Eye (tissue), 1 donor: ENCODE measurements around the gene RND2.
A peak's percentile ranks its signal among the peaks of the same experiment; 100 is the strongest.

Source experiments
- DNase-seq: peaks from one replicate; pipeline ENCODE4 v3.0.0-alpha.2; 2015

RND2 gene

DNA sequence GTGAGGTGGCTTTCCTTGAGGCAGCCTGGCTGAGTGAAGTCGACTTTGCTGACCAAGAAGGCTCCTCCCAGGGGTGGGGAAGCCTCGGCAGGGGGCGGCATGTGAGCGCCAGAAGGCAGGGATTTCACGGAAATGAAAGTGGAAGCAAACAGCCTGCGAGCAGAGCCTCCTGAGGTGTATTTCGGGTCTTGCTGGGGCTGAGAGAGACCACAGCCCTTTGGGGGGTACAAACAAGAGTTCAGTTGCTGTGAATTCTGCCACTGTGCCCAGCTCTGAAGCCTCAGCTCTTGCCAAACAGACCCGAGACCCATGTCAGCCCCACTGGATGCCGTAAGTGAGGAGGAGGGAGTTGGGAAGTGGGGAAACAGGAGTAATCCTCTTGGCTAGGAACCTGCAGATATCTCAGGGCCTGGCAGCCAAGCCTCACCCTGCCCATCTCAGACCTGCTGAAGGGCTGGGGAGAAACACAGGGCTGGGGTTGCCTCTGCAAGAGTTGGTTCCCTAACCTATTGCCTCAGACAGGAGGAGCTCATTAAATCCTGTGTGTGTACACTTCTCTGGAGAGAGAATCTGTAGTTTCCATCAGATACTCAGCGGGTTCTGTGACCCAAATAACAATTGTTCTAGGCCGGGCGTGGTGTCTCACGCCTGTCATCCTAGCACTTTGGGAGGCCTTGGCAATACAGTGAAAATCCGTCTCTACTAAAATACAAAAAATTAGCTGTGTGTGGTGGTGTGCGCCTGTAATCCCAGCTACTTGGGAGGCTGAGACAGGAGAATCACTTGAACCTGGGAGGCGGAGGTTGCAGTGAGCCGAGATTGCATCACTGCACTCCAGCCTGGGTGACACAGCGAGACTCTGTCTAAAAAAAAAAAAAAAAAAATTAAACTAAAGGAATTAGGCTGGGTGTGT lies 18.1 kb upstream of the RND2 start, which contains the start of gene IFI35:
TSS of gene IFI35 (plus strand) at position 146 of the 913 bp plus-strand sequence. CDS start at position 310, 164 bp downstream.
- peak; percentile 71 for DNase-seq

DNA sequence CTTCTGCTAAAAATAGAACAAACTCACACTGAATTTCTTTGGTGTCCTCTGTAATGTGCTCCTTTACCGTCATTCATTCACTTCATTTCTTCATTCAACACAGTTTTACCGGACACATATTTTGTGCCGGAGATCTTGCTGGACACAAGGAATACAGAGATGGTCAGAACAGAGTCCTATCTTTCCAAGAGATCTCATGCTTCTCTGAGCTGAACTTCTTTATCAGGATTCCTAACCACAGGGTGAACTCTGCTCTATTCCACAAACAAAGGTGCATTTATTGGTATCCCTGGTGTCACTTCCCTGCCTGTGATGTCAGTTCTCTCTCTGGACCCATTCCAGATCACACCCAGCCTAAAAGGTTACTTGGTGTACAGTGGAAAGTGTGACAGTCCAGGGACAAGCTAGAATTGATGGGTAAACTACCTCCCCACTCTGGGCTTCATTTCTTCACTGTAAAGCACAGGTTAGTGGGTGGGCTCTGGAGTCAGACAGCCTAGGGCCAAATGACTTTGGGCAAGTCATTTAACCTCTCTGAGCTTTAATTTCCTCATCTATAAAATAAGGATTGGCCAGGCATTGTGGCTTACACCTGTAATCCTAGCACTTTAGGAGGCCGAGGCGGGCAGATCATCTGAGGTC lies 14.2 kb upstream of the RND2 start:
- no peak for DNase-seq

DNA sequence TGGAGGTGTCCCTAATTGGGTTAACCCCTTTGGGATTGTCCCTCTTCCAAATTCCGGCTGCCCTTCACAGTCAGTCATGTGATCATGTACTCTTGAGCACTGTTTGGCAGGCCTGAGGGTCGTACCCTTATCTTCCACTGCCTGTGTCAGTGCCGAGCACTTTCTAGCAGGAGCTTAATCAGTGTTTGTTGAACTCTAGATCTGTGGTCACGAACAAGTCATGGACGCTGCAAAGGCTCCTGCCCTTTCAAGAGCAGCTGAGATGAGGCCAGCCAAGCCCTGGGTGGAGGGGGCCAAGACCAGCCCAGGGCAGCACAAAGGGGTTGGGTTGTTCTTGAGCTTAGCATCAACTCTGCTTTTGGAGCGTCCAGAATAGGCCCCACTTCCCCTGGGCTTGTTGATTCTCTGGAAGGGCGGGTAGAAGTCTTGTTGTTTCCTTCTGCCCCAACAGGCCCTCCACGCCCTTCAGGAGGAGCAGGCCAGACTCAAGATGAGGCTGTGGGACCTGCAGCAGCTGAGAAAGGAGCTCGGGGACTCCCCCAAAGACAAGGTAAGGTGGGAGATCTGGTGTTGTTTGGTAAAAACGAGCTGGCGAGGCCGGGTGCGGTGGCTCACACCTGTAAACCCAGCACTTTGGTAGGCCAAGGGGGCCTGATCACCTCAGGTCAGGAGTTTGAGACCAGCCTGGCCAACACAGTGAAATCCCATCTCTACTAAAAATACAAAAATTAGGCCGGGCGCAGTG lies 13.1 kb upstream of the RND2 start:
- no peak for DNase-seq

DNA sequence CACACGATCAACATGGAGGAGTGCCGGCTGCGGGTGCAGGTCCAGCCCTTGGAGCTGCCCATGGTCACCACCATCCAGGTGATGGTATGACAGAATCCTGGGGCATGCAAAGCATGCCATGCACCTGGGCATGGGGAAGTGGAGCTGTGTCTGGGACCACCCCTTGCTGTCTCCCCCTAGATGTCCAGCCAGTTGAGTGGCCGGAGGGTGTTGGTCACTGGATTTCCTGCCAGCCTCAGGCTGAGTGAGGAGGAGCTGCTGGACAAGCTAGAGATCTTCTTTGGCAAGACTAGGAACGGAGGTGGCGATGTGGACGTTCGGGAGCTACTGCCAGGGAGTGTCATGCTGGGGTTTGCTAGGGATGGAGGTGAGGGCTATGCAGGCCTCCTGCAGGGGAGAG lies 11.7 kb upstream of the RND2 start:
- DNase-seq = no peak

DNA sequence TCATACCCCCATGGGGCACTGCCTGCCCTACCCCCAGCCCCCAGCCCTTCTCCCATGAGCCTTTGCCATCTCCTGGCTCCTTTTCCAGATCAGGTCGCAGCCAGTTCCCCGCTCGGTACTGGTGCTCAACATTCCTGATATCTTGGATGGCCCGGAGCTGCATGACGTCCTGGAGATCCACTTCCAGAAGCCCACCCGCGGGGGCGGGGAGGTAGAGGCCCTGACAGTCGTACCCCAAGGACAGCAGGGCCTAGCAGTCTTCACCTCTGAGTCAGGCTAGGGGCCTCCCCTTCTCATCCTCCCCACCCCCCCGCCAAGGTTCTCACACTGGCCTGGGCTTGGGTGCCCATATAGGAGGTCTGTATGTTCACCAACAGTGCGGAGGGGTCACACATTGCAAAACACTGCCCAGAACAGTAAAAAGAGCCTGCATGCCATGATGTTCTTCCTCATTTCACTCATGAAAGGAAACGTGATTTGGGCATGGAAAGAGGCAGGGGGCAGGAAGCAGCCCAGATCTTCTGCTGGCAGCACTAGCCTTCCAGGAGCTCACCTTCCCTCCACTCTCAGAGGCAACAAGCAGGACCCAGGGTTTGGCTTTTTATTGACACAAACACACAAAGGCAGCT lies 10.9 kb upstream of the RND2 start:
- no peak for DNase-seq

DNA sequence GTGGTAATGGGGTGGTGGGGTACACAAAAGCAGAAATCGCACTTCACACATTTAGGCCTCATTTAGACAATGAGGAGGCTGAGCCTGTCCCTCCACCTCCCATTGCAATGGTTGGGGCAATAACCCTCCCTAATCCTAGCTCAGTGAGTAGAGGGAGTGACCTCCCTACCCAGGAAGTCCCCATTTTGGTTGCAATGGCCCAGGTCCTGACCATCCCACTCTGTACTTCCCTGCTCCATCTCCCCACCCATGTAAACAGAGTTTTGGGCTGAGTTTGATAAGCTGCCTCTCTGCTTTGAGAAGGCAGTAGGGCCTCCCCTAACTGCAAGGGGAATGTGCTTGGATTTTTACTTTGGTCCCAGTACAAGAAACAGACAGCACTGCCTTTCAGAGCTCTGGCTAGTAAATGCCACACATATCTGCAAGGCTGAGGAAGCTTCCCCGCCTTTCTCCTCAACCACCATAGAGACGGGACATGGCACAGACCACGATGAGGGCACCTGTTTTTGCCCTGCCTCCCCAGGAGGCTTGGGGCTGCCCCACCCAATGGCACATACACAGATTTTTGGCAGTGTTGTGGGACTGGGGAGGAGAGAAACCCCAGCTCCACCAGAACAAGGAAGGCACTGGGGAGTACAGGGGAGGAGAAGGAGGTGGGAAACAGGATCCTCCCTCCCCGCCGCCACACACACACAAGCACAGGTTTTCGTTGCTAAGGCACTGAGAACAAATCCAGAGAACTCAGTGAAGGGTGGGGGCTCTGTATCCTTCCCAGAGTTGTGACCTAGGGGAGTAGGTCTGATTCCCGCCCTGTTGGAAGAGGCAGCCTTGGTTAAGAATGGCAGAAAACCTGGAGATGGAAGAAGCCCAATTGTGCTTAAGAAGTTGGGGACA lies 10.1 kb upstream of the RND2 start:
- no peak for DNase-seq

DNA sequence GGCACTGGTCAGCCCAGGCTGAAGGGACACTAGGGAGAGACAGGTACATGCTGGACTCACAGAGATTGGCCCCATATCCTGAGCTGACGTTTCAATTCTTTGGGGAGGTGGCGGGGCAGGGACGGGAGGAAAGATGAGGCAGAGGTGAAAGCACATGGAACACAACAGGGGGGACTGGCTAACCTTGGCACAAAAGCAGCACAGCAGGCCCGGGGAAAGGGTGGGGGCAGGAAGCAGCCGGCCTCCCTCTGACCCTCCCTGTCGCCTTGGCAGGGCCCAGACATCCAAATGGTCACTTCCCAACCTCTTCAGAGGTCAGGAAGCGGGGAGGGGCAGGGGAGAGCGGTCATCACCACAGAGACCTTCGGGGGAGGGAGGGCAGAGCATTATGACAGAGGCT lies 9.5 kb upstream of the RND2 start:
- DNase-seq = no peak

DNA sequence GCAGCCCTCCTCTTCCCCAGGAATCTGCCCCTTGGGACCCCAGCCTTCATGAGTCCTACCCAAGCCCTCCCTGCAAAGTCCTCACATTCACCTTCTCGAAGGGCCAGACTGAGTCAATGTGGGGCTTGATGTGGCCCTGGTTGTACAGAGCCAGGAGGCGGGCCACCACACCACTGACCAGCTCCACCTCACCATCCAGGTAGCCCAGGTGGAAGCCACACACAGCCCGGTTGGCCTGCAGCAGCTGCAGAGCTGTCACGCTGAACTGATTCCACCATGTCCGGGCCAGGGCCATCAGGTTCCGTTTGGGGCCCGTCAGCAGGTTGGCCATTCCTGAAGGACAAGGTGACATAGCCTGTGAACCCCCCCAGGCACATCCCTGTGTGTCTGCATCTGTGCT lies 8.8 kb upstream of the RND2 start:
- DNase-seq = no peak

DNA sequence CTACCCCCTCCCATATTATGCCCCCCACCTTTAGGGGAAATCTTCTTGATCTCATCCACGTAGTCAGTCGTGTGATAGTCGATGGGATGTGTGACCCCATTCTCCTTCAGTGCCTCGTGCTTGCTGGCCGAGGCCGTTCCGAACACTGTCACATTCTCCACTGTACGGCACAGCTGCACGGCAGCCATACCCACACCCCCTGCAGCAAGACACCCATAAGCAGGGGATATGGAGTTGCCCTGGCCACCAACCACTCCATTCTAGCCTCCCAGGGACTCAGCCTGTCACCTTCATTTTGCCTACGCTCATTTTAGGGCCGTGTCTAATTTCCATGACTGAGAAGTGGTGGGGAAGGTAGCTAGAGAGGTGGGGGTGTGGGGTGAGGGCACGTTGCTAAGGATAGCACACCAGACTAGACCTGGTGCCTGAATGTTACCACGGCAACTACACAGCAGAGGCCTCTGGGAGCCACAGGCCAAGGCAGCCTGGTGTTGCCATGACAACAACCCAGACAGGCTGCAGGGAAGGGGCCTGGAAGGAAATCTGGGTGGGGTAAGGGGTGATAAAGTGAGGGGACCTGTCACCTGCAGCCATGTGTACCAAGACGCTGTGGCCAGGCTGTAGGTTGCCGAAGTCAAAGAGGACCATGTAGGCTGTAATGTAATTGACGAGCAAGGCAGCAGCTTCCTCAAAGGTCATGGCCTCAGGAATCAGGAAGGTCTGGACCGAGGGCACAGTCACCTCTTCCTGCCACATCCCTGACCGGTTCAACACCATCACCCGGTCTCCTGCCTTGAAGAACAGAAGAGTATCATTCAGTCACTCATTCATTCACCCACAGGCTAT lies 6.8 kb upstream of the RND2 start:
- DNase-seq = peak; percentile 84

DNA sequence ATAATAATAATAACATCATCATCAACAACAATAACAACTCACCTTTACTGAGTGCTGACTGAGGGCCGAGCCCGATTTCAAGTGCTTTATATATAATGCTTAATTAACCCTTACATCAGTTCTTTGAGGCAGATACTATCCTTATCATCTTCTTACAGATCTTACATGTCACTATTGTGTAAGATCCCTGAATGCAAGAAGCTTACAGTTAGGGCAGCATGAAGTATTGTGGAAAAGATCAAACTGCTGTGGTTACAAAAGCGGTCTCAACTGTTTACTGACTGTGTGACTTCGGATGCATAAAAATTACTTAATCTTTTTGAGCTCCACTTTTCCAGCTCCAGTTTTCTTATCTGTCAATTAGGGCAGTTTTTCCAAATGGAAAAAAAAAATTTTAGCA lies 6.1 kb upstream of the RND2 start:
- DNase-seq = no peak

DNA sequence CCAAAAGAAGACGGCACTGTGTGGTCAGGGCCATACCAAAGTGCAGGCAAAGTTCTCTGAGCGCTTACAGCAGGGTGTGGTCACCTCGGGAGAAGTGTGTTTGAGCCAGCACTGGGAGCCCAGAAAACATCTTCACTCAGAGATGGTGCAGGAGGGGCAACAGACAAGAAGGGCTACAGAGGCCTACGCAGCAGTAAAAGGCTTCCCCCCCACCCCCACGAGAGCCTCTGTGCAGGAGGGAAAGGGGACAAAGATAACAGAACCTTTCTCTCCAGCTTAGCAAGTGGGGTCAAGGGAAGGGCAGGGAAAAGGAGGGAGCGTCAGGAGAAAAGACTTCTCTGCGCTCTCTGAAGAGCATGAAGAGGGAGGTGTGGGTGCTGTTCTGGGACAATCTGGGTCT lies 5.6 kb upstream of the RND2 start:
- no peak for DNase-seq

DNA sequence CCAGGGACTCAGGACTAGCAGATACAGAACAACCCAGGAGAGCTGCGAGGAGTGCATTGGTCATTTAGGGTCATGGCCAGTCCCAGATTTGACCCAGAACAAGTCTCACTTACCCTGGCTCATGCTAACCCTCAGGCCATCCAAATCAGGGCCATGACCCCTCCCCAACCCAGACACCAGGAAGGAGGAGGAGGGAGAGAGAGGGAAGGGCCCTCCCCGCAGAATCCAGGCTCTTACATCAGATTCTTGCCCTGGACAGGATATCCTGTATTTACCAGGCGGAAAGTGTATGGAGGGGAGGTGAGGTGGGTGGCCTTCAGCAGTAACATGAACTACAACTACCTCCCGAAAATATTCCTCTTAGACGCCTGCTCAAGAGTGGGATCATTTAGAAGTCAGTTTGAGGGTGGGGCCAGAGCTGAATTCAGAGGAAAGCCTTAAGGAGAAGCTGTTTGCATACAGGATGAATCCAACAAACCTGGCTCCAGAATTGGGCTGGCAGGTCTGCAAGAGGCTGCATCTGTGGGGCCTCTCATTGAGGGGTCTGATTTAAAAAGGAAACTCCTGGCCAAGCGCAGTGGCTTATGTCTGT lies 4.9 kb upstream of the RND2 start:
- no peak for DNase-seq

DNA sequence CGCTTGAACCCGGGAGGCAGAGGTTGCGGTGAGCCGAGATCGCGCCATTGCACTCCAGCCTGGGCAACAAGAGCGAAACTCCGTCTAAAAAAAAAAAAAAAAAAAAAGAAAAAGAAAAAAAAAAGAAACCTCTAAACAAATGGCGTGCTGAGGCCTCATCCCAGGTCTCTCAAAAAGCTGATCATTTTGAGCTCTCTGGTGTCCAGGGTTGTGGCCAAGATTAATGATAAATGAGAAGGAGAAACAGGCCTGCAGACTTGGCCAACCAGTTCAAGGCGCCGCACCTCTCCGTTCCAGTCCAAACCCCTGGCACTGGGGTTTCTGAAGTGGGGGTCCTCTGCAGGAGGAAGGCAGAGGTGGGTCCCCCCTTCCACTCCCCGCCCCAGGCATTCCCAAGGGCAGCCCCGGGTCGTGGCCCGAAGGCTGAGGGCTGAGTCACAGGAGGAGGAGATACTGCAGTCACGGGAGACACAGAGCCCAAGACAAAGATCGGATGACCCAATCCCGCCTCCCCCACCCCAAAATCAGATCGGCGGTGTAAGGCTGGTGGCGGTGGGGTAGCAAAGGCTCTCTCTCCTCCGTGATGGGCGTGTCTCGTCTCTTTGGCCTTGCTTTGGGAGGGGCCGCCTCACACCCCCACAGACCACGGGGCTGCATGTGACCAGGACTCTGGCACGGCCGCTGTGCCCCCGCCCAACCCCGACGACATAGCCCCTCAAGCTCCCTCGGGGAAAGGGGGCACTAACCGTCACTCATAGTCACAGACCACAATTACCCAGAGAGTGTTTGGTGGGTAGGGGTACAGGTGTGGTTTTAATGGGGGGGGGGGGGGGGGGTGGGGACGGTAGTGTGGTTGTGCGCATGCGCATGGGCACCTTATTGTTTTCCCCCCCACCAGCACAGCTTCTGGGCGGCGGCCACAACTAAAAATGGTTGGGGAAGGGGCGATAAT lies 4.0 kb upstream of the RND2 start:
- DNase-seq = peak; percentile 74

DNA sequence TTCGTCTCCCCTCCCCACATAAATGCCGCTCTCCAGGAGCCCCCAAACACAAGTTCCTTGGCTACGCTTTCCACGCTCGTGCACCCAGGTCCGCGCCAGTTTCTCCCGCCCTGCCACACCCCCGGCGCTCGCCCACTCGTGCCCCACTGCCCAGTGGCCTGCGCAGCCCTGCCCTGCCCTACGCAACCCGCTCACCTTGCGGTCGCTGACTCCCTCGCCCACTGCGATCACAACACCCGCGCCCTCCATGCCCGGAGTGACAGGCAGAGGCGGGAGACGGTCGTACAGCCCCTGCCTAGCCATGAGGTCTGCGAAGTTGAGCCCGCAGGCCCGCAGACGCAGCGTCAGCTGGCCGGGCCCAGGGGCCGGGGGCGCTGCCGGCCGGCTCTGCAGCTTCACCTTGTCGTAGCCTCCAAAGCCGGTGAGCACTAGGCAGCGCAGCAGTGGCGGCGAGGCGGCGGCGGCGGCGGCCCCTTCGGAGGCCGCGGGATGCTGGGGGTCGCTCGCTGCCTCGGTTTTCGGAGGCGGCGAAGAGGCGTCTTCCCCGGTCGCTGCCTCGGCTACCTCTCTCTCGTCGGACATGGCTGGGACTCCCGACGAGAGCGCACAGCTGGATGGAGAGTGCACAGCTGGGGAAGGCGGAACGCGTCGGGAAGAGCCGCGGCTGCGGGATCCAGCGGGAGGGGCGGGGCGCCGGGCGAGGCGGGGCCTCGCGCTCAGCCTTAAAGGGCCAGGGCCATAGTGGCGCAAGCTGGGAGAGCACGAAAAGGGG lies 3.1 kb upstream of the RND2 start, which contains the start of gene VAT1:
TSS of gene VAT1 (minus strand) at position 645 of the 772 bp plus-strand sequence. CDS start at position 582, 63 bp downstream.
- peak; percentile 93 for DNase-seq

DNA sequence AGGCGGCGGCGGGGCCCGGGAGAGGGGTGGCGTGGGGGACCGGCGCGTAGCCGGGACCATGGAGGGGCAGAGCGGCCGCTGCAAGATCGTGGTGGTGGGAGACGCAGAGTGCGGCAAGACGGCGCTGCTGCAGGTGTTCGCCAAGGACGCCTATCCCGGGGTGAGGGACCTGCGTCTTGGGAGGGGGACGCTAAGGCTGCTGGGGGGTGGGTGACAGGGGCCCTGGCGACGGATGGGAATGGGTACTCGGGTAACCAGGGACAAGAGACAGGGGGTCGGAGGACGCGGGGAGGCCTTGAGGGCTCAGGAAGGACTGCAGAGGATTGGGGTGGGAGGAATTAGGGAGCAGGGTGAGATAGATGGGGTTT lies 243 bp downstream of the RND2 start:
- peak; percentile 66 for DNase-seq

DNA sequence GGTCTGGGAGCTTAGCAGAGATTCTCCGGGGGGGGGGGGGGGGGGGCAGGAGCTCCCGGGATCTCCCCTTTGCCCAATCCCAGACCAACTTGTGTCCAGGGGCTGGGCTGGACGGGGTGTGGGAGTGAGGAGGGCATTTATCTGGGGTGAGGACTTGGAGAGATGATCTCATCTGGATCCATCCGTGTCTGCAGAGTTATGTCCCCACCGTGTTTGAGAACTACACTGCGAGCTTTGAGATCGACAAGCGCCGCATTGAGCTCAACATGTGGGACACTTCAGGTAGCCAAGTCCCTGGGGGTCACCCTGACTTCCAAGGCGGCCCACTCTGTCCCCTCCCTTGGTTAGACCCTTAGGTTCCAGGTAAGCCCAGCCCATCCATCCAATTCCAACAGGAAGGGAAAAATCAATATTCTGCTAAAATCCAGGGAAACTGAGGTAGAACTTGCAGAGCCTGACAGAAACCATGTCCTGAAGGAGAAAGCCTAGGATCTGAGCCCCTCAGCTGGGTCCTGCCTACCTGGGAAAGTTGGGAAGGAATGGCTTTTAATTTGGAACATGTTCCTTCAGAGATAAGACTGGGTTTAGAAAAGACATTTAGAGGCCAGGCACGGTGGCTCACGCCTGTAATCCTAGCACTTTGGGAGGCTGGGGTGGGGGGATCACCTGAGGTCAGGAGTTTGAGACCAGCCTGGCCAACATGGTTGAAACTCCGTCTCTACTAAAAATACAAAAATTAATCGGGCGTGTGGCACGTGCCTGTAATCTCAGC lies 921 bp downstream of the RND2 start:
- peak; percentile 42 for DNase-seq

DNA sequence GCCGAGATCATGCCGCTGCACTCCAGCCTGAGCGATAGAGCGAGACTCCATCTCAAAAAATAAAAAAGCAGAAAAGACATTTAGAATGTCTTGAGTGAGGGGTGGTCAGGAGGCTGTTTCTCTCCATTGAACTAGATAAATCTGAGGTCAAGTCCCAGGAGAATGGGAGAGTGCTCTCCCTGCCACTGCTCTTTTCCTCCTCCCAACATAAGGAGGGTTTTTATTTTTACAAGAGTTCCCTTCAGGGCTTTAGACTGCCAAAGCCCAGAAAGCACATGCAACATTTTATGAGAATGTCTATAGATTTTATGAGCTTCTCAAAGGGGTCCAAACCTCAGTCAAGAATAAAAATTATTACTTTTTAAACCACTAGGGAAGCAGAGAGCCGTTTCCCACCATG lies 1.6 kb downstream of the RND2 start:
- DNase-seq = peak; percentile 49
